HG02678 (cell line): Measurements from ENCODE around the gene SAMD13.

Source experiments
- ATAC-seq: cut with Tn5 transposase; IDR thresholded peaks from one replicate; pipeline ENCODE4 v1.9.1; 2021; ENCODE audit warnings: mild to moderate bottlenecking, moderate library complexity; ENCODE audit not compliant: unreplicated experiment

SAMD13 gene

DNA sequence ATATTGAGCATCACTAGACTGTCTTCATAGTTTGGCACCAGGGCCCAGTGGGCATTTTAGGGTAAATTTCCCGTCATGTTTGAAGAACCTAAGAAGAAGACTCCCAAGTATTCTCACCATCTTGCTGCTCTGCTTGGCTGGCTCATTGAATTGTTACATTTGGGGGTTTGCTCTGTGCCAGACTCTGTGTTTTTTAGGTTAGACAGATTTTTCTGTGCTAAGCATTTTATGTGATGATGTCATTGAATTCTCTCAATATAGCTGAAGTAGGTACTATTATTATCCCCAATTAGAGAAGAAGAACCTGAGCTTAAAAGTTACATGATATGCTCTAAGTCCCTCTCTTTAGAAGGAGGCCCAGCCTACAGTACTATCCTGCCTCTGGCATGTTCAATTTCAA is 68.8 kb downstream of the SAMD13 start:
- no peak for ATAC-seq

GRCh38 chr1:84370831-84371394 is 69.4 kb downstream of the SAMD13 start:
- ATAC-seq, result no peak

DNA sequence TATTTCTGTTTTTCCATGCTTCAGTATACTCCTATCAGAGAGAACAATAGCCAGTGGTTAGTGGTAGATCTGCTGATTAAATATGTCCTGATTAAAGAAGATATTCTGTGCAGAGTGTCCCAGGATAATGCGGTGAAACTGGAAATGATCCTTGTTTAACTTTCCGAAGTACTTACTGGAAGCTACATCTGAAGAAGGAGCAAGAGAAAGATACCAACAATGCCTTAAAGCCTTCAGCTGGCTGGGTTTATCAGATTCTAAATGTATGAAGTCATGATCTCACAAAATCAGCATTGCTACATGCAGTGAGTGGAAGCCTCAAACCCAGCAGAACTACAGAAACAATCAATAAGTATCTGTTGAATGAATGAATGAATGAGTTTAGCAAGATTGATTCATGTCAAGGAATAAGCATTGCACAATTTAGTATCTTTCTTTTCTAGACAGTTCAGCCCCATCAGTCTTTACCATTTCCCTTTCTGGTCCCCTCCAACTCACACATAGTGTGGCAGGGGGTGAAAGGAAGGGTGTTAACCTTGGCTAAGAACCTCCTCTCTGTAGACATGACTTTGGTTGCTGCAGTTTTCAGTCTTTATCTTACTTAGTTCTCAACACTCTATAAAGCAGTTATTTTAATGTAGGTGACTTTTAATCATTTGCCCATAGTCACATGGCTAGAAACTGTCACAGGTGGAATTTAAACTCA is 72.1 kb downstream of the SAMD13 start:
- ATAC-seq, result no peak

DNA sequence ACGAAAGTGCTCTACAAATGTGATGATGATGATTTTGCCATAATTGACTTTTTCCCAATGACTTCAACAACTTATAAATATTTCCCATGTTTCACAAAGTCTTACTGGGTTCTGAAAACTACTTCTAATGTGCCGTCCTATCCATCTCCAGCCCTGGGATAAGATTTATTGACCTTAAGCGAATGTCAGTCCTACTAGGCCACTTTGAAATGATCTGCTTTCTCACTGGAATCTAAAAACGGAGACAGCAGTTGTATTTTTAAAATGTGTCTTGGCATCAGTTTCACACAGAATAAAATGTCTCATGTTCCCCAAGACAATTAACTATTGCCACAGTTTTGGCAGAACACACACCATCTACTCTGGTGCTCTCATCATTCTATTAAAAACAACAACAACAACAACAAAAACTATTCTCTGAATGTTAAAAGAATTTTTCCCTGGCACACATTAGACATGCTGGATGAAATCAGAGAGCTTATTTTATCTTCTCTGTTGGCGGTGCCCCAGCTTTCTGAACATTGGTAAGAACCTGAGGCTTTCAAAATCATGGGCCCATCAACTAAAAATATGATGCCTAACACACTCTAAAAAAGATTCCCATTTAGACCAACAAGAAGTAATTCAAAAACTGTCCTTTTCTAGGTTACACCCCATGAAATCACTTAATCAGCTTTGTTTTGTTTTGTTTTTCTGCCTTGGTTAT is 73.6 kb downstream of the SAMD13 start:
- no peak for ATAC-seq

DNA sequence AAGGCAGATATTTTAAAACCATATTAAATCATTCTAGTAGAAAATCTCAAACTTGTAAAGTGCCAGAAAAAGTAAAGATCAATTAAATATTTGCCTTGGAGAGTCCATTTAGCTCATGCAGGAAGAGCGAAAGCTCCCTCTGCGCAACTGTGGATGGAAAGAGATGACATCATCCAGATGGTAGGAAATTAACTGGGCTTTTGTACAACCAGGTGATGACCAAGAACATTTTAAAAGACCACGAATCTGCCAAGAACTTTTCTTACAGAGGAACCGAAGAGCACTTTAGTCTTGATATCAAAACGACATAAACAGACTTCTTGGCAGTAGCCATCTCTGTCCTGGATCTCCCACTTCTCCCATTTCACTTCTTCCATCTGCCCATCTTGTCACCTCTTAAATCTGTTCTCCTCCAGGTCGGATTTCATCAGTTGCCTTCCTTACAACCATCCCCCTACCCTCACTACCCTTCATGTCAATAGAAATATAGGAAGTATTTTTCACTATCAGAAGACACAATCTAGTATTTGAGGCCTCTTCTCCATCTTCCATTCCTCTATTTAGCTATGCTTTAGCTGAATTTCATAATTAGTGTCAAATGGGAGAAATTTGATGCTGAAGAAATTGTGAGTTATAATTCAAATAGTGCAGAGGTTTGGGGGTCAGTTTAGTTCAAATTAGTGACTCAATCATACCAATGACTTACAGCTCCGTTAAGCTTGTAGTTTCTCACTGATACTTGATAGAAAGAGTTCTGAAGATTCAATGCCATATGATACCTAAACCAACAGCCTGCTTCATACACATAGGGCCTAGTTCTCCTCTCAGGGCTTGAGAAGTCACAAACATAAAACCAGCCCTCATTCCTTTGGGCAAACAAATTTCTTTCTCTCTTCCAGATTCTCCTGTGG is 74.7 kb downstream of the SAMD13 start:
- no peak for ATAC-seq

GRCh38 chr1:84377480-84378095 is 76.1 kb downstream of the SAMD13 start:
- no peak for ATAC-seq

DNA sequence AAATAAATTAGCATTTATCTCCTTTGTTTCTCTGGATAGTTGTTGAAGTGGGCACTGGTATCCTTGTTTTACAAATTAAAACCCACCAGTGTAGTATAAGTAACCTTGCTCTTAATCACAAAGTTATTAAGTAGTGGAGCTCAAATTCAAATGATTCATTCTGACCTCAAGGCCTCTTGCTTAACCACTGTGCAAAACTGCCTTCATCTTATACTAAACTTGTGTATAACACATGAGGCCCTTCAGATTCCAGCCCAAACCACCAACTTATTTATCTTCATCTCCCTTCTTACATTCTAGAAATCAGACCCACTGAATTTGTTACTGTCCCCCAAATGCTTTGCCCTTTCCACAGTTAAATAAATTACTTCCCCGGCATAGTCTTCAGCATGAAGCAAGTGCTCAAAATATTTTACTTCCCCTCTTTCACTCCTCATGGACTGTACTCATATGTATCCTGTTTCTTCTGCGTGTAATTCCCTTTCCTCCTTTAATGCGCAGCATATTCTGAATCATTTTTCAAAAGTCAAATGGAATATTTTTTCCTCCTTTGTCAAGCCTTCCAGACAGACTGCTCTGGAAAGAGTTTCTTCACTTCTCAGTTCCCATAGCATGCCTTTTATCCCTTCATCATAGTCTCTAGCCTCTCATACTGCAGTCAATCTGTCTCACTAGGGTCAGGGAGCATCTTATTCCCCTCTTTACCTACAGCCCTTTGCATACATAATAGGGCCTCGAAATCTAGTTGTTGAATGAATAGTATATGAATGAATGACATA is 77.8 kb downstream of the SAMD13 start:
- no peak for ATAC-seq

- no peak for ATAC-seq
Measured at GRCh38 chr1:84379917-84380180, 78.3 kb downstream of the SAMD13 start.

GRCh38 chr1:84382127-84382526 is 80.6 kb downstream of the SAMD13 start:
- ATAC-seq, result no peak

GRCh38 chr1:84385347-84385746 is 83.8 kb downstream of the SAMD13 start:
- no peak for ATAC-seq

DNA sequence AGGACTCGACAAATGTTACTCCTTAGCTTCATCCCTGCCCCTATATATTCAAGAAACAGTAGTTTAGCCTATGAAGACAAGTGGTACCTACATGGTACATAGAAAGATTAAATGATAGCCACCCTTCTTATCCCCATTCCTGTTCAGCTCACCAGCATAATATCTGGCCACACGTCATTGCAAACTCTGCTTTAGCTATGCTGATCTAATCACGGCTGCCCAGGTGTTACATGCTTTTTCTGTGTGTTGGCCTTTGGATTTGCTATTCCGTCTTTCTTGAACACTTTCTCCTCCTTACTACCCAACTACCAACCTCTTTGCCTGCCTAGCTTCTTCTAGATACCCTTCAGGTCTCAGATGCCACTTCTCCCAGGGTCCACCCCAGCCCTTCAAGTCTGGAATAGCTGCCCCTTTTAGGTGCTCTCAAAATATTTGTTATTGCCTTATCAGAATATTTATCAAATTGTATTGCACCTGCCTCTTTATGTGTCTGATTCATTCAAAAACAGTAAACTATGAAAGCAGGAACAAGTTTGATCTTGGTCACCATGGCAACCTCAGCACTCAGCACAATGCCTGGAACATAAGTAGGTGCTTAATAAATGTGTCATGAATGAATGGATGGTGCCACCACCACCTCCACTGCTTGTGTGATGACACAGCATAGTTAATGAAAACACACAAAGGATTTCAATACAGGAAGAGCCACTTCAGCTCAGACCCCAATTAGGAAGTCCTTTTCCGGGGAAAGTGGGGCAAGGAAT is 85.4 kb downstream of the SAMD13 start:
- no peak for ATAC-seq

DNA sequence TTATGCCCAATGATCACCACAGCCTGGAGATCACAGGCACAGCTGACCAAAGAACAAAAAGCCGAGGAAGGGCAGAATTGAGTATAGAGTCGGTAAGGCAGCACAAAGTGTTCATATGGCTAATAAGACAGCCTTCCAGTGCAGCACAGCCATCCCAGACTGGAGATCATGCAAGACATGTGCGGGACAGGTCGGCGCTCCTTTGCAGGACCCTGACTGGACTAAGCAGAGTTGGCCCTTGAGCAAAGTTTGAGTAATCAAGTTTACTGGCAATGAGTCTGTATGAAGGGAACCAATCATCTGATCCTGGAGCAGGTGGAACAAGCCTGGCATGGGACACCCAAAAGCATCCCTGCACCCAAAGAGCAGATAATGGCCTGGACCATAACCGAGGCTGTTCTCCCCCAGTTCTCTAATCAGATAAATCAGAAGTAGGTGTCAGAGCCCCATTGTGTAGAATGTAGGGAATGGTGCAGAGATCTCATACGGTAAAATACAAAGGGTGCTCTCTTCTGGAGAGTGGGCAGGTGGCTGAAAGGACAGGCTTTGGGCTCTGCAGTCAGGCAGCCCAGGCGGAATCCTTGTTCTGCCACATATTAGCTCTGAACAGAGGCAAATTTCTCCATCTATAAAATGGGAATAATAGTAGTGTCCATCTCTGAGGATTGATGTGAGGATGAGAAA is 86.1 kb downstream of the SAMD13 start:
- no peak for ATAC-seq

DNA sequence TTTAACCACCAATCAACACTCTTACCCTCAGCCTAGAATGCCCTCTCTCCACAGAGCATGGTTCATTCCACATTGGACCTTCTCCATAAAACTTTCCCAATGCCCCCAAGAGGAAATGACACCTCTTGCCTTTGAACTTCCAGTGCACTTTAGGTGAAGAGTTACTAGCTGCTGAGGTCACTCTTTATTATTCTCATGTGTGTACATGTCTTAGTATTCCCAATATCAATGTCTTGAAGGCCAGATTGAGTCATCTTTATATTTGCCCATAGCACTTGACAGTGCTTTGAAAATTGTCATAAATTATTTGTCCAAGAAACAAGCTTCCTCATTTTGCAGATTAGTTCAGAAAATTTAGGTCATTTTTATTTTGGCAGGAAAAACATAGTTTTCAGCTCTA is 88.7 kb downstream of the SAMD13 start:
- no peak for ATAC-seq

DNA sequence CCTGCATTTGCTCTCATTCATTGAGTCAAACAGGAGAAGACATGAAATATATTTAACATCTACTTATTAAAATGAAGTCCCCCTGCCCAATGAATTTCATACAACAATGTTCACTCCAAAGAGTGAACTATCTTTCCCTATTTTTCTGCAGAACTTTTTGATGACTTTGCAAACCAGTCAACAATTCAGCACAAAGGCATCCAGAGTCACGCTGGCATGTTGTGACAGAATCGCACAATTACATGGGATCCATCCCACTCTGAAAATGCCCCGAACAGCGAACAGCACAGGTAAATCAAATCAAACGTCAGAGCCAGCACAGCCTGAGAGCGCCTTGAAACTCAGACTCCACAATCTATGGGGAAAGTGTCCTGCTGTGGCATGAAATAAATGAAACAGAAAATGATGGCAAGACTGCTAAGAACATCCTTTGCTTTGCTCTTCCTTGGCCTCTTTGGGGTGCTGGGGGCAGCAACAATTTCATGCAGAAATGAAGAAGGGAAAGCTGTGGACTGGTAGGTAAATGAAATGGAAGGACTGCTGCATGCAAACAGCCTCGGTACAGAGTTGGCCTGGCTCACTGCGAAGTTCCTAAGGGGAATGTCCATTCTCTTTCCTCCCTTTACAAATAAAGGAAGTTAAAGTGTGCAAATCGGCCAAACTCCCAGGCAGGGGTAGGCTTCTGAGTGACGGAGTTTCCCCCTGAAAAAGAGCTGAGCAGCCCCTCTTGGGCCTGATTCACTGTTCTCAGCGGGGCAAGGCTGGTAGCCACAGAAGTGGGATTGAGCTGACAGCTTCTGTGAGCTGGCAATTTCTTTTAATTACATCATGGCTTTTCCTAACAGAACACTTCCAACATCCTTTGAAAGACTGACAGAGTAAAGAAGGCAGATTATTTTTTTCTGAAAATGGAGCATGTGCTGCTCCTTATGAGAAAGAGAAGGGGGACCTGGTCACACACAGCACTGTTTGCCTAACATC is 97.0 kb downstream of the SAMD13 start, which contains the start of gene DNASE2B:
Gene DNASE2B (plus strand): TSS at position 310 of the 981 bp plus-strand sequence. CDS start 81 bp downstream, at position 391.
- no peak for ATAC-seq
